Colonic mucosa (tissue), 4 donors: ENCODE results near the gene PKHD1. TPM values are rescaled to one million over a fixed set of nuclear protein-coding genes. Genes with fewer than 3 reads are reported as not detected.
"Not testable (repeated sequence)": the region's sequence is repeated elsewhere in the genome, so short reads cannot be mapped to it uniquely, and the experiment has no call there.

Source experiments
- DNase-seq: peaks from one replicate; pipeline ENCODE4 v3.0.0-alpha.2; 2020
- H3K27ac ChIP-seq: fragments of 200-600 bp; one replicate; pipeline ENCODE4 v1.8.0; 2021
- H3K27me3 ChIP-seq: fragments of 200-600 bp; one replicate; pipeline ENCODE4 v1.8.0; 2021
- H3K36me3 ChIP-seq: fragments of 200-600 bp; one replicate; pipeline ENCODE4 v1.8.0; 2021
- H3K4me1 ChIP-seq: fragments of 200-600 bp; one replicate; pipeline ENCODE4 v1.8.0; 2021; ENCODE audit warnings: mild to moderate bottlenecking
- H3K4me3 ChIP-seq: fragments of 200-600 bp; one replicate; pipeline ENCODE4 v1.8.0; 2021
- H3K9ac ChIP-seq, 2 donors: one replicate each; pipeline ENCODE4 v1.7.0; 2013; ENCODE audit warnings: control low read depth in 2 of 2, low read depth in 2 of 2, low read length in 2 of 2
- H3K9me3 ChIP-seq: fragments of 200-600 bp; one replicate; pipeline ENCODE4 v1.8.0; 2021
- intact Hi-C: fragments of 100-400 bp; cut with DNase I; formaldehyde crosslinking; loops from one replicate; pipeline ENCODE4 v1.14.1; 2022
- total RNA-seq, 2 donors: library from RNA; stranded (reverse); fragmentation: NEBNext Ultra II Directional in 1 of 2; extraction: Animal tissue kit (Norgen Biotek cat#: 25700) in 1 of 2; gene quantifications; one replicate each; pipeline ENCODE4 v1.2.1, GENCODE V29; 2021
- TF ChIP-seq, protein P1 (sequence below): fragments of 200-600 bp; IDR thresholded peaks from one replicate; pipeline ENCODE4 v1.8.0; 2022; ENCODE audit warnings: antibody characterized with exemption, mild to moderate bottlenecking
- donor health status: healthy.
- donor health status: DM: no; HTN: no; CAD: no.
- donor health status: DM: no; HTN: no; CAD: no.

The PKHD1 gene
- total RNA-seq, 2 donors from 2014 or later = 0.08 to 0.10 TPM

DNA sequence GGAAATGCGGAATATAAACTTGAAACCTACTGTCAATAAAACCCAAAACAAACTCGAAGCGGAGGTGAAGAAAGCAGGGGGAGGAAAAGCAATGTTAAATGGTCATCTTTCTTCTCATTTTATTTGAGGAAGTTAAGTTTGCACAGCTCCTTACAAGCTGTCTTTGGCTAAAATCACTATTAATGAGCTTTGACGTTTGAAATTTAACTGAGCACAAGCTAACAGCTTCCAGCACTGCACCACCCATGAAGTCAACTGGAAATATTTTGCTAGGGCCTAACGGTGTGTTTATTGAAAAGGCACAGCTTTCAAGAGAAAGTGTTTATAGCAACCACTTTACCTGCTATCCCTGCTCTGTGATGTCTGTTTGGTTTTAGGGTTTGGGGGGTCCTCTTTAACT, 103.8 kb downstream of the PKHD1 start:
- DNase-seq = no peak
- TF ChIP-seq, protein P1, sequence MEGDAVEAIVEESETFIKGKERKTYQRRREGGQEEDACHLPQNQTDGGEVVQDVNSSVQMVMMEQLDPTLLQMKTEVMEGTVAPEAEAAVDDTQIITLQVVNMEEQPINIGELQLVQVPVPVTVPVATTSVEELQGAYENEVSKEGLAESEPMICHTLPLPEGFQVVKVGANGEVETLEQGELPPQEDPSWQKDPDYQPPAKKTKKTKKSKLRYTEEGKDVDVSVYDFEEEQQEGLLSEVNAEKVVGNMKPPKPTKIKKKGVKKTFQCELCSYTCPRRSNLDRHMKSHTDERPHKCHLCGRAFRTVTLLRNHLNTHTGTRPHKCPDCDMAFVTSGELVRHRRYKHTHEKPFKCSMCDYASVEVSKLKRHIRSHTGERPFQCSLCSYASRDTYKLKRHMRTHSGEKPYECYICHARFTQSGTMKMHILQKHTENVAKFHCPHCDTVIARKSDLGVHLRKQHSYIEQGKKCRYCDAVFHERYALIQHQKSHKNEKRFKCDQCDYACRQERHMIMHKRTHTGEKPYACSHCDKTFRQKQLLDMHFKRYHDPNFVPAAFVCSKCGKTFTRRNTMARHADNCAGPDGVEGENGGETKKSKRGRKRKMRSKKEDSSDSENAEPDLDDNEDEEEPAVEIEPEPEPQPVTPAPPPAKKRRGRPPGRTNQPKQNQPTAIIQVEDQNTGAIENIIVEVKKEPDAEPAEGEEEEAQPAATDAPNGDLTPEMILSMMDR = no peak
- Histone ChIP-seq H3K9ac (no peak overlapping the region), H3K27ac (no peak overlapping the region), H3K4me1 (no peaks in the 10 kb centered on the region), H3K9me3 (no peaks in the 10 kb centered on the region), H3K27me3 (no peaks in the 10 kb centered on the region), H3K36me3 (no peaks in the 10 kb centered on the region), H3K4me3 (no peak overlapping the region)
- intact Hi-C loops = no loop called here

DNA sequence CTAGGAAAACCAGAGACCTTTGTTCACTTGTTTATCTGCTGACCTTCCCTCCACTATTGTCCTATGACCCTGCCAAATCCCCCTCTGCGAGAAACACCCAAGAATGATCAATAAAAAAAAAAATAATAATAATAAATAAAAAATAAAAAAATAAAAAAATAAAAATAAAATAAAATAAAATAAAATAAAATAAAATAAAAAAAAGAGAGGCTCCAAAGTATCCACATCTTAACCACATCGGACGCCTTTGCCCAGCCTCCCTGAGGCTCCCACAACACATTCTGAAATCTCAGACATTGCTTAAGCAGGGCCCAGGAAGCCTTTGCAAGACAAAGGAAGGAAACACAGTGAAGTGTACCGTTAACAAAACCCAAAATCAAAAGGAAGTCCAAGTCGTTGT, 104.7 kb downstream of the PKHD1 start:
- H3K36me3 ChIP-seq, H3K4me1 ChIP-seq, H3K9me3 ChIP-seq, H3K27ac ChIP-seq, H3K4me3 ChIP-seq, DNase-seq, intact Hi-C loops, H3K9ac ChIP-seq, H3K27me3 ChIP-seq: not testable (repeated sequence)

DNA sequence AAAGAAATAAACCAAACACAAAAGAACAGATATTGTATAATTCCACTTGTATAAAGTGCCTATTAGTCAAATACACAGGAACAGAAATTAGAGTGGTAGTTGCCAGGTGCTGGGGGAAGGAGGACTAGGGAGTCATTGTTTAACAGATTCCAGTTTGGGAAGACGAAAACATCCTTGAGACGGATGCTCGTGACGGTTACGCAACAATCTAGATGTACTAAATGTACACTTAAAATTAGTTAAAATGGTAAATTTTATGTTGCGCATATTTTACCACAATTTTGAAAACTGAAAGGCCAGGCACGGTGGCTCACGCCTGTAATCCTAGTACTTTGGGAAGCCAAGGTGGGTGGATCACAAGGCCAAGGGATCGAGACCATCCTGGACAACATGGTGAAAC, 111.0 kb downstream of the PKHD1 start:
- H3K9me3 ChIP-seq = no peaks in the 10 kb centered on the region
- no peaks in the 10 kb centered on the region for H3K27me3 ChIP-seq
- no peak overlapping the region for H3K4me3 ChIP-seq
- H3K36me3 ChIP-seq = no peaks in the 10 kb centered on the region
- H3K4me1 ChIP-seq = no peaks in the 10 kb centered on the region
- no peak for DNase-seq
- no peak overlapping the region for H3K27ac ChIP-seq
- TF ChIP-seq, protein P1 = no peak
- H3K9ac ChIP-seq = no peak overlapping the region
- intact Hi-C loops = no loop called here

DNA sequence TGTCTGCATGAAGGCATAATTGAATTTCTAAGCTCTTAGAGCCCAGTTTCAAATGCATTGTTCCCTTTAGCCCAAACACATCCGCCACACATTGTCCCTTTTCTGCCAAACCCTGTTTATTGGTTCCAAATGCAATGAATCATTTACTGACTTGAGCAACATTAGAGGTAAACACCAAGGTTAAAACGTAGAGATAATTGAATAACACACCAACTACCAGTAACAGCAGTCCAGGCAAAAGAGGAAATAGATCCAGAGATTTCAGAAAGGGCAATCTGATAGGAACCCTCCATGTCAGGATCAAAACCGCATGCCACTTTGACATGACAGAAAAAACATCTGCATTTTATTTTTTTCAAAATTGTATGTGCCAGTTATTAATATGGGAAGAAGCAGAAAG, 114.8 kb downstream of the PKHD1 start:
- no peak overlapping the region for H3K27ac ChIP-seq
- H3K27me3 ChIP-seq = no peaks in the 10 kb centered on the region
- DNase-seq = no peak
- H3K9ac ChIP-seq = no peak overlapping the region
- H3K9me3 ChIP-seq = no peaks in the 10 kb centered on the region
- H3K36me3 ChIP-seq = no peaks in the 10 kb centered on the region
- TF ChIP-seq, protein P1 = no peak
- no peak overlapping the region for H3K4me3 ChIP-seq
- H3K4me1 ChIP-seq = no peaks in the 10 kb centered on the region
- intact Hi-C loops = no loop called here

DNA sequence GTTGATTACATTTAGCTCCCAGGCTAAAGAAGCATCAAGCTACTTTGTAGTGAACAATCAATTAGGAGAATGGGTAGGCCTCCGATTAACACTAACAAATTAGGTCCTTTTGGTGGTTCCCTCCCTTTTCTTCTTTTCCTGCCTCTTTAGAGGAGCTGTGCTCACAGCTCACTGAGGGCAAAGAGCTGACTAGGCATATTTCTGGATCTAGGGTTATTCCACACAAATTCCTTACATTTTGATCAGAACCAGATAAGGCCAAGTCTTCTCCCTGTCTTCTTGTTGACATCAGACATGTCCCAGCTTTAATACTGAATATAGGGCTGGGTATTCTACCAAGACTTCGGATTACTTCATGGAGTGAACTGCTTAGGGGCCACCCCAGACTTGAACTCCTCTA, 119.1 kb downstream of the PKHD1 start:
- H3K27me3 ChIP-seq = no peaks in the 10 kb centered on the region
- H3K9me3 ChIP-seq = no peaks in the 10 kb centered on the region
- DNase-seq = no peak
- TF ChIP-seq, protein P1 = no peak
- H3K4me3 ChIP-seq = no peak overlapping the region
- H3K27ac ChIP-seq = no peak overlapping the region
- intact Hi-C loops = loop anchor here (10.0 kb wide), 1 partner anchor 1153 kb away; the partner anchor contains the start of gene TFAP2B
- H3K4me1 ChIP-seq = no peaks in the 10 kb centered on the region
- no peak overlapping the region for H3K9ac ChIP-seq
- no peaks in the 10 kb centered on the region for H3K36me3 ChIP-seq

DNA sequence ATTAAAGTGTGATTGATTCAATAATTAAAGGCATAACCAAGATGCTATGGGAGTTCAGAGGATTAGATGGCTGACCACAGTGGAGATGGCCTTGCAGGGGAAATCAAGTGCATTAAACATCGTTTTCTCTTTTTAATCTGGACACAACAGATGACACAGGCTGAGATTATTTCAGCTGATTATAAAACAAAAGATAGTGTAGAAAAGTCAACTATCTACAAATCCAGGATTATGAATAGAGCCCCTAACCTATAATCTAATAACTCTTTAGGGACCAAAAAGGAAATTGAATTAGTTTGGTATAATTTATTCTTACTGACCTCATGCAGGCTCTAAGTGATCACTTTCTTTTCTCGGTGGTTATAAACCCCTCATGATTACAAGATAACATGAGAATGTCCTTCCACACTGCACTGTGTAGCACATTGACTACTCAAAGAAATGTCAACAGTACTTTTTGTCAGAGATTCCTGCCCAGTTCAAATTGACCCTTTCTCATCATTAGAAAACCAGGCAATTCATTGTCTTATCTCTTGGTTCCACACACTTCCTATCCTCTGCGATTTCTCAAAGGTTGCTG, 122.1 kb downstream of the PKHD1 start:
- Histone ChIP-seq H3K9me3 (no peaks in the 10 kb centered on the region), H3K36me3 (no peaks in the 10 kb centered on the region), H3K4me1 (no peaks in the 10 kb centered on the region), H3K27me3 (no peaks in the 10 kb centered on the region), H3K9ac (no peak overlapping the region), H3K4me3 (no peak overlapping the region), H3K27ac (no peak overlapping the region)
- intact Hi-C loops = loop anchor here (10.0 kb wide), 1 partner anchor 1151 kb away; the partner anchor contains the start of gene TFAP2B
- TF ChIP-seq, protein P1 = no peak
- no peak for DNase-seq
